Activated CD8-positive, alpha-beta memory T cell treated with anti-CD3 and anti-CD28 coated beads, Interleukin-2, amount 50 U/mL, for 24 hours (primary cell): ENCODE data around the gene LRMDA.

ENCODE experiments used
- DNase-seq: peaks from one replicate; pipeline ENCODE4 v3.0.0-alpha.2; 2020; ENCODE audit errors: extremely low read depth

LRMDA gene

DNA sequence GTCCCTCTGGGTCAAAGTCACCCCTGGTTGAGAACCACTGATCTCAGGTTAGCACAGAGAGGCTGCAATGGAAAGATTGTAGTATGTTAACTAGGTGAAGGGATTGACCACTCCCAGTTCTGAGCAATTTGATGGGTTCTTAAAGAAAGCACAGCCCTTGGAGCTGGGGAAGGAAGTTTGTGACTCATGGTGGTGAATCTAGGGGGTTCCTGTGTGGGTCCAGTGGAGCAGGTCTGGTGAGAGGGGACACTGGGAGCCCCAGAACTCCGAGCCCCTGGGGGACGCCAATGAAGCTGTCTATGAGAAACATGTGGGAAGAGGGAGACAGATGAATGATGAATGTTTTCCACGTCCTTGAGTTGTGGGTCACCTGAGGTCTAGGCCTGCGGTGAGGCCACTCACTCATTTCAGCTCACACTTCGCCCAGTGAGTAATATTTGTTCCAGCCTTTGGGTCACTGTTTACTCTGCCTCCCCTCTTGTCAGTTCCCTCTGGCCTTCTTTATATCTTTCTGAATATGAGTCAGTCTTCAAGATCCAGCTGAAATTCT, 341.9 kb downstream of the LRMDA start:
- DNase-seq: no peak

DNA sequence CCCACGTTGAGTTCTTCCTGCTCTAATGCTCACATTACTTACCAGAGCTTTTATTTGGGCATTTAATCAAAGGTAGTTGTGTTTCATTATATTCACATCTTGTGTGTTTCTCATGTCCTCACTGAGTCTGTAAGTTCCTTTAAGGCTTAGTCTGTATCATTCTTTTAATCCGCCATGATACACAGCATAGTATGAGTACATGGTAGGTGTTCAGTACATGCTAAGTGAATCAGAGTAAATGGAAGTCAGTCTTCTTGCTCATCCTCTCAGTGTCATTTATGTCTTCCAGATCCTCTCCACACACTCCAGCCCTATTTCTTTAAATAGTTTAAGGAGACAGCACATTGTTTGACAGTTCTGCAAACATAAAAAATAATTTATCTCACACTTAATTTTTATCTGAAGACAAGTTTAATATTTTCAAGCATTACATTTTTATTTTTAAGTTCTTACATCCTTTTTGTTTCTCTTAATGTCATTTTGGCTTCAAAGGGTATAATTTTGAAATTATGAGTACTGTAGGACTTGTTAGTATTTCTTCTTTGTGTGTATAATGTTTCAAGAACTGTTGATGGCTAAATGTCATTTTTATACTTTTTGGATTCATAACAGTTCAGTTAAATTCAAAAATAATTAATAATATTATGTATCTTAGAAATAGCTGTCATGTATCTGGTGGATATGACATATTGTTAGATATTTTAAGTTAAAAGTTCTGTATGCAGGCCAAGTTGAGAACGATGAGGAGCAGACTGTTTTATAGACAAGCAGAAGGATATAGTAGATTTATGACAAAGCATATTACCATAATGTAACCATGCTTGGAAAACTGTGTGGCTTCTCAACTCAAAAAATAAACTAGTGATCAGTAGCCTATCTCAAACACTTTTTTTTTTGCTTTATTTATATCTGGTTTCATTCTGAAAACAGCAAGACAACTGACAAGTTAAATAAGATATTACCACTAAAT, 342.7 kb downstream of the LRMDA start:
- no peak for DNase-seq

DNA sequence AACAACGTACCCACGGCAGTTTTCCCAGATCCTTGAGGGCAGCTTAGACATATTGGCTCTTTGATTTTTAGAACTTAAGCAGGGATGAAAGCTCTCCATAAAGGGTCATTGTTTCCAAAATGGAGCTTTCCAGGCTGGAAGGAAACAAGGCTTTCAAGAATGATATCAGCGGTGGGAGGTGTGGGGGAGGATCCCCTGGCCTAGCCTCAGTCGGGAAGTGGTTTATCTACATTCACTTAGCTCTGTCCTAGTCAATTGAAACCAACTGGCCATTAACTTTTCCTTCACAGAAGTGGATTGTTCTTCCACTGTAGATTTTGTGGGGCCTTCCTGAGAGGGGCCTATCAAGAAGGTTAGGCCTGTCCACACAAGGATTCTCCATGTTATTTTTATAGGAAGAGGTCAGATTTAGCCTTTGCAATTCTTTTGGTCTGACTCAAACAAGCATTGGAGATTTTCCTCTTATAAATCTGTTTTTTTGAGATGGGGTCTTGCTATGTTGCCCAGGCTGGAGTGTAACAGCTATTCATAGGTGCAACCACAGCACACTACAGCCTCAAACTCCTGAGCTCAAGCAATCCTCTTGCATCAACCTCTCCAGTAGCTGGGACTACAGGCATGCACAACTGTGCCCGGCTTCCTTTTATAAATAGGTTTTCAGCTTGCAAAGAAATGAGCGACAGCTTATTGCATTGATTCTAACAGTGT, 343.5 kb downstream of the LRMDA start:
- no peak for DNase-seq

DNA sequence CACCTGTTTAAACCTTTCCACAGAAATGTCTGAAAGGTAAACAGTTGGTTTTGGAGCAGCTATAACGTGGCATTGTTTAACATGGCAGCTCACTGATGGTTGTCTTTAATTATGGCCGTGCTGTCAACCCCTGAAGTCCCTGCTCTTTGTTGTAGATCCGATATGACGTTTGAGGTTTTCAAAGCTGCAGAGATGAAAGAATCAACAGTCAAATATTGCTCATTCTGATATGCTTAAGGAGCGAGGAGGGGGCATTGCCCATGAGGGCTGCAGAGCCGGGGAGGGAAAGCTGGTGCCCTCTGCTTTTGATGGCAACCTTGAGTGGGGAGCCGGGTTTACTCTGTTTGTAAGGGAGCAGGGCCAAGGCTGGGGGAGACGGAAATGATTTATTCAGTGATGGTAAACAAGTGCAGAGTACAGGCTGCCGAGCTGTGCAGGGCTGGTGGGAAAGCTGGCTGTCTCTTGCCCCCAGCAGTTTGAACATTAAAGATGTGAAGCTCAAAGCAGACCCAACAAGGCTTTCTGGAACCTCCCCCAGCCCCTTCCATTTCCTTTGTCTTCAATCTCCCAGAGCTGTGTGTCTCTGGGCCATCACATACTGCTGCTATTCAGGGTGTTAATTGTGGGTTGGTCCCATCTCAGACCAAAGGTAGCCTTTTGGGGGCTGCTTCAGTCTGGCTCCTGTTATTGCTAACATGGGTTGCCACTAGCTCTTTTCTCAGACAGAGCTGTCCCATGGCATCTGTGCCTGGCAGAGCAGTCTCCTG, 345.5 kb downstream of the LRMDA start:
- no peak for DNase-seq

DNA sequence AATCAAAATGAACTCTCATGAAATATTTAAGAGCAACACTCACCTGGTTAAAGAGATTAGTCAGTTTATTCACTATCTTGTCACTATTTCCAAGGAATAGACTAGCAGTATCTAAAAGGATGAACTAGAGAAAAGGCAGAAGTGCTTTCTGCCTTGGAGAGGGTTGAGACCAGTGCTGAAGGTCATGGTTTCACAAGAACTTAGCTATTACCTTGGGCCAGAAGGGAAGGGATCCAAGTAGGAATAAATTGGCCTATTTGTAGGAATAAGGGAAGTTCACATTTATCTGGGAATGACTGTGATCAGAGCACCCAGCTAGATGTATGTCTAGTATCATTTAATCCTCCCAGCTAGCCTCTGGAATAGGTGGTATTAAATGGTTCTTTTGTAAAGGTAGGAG, 347.2 kb downstream of the LRMDA start:
- DNase-seq: no peak

DNA sequence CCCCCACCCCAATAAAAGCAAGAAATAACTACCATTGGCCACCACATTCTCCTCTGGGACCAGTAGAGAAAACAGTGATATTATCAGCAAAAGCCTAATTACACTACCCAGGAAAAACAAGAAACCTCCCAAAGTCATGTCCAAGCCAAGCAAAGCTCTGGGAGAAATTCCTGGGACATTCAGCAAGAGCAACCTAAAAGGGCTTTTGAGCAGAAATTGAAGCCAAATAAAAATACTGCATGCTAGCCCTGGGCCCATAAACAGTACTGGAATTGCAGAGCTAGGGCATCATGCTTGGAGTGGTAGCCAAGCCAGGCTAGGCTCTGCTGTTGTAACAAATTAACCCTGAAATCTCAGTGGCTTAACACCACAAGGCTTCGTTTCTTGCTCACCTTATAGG, 347.9 kb downstream of the LRMDA start:
- no peak for DNase-seq

DNA sequence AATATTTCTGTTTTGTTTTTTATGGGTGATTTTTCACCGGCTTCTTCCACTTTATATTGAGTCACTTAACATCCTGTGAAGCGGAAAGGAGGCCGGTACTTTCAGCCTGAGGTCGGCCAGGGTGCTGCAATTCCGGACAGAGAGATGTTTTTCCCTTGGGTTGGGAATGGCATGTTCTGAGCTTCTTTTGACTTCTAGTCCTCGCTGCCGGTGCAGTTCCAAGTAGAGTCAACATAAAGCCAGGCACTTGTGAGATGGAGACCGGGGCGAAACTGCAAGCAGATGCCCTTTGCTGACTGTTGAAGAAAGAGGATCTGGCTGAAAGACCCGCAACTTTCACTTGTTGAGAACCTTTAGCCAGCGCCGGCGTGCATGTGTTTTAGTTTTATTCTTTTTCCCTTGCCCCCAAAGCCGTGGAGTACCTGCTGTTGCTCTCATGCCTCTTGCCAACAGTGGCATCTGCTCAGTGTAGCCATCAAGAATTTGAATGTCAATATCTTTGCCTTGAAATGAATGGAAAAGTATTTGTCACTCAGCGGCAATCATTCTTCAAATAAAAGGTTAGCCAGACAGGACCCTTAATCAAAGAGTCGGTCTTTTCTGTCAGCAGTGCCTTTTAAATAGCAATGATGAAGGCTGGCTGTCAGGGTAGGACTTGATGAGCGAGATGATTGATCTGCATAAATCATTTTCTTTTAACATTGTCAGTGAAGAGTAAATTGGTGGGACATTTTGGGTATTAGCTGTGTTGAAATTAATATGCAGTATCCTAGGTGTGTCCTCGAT, 351.2 kb downstream of the LRMDA start:
- no peak for DNase-seq

DNA sequence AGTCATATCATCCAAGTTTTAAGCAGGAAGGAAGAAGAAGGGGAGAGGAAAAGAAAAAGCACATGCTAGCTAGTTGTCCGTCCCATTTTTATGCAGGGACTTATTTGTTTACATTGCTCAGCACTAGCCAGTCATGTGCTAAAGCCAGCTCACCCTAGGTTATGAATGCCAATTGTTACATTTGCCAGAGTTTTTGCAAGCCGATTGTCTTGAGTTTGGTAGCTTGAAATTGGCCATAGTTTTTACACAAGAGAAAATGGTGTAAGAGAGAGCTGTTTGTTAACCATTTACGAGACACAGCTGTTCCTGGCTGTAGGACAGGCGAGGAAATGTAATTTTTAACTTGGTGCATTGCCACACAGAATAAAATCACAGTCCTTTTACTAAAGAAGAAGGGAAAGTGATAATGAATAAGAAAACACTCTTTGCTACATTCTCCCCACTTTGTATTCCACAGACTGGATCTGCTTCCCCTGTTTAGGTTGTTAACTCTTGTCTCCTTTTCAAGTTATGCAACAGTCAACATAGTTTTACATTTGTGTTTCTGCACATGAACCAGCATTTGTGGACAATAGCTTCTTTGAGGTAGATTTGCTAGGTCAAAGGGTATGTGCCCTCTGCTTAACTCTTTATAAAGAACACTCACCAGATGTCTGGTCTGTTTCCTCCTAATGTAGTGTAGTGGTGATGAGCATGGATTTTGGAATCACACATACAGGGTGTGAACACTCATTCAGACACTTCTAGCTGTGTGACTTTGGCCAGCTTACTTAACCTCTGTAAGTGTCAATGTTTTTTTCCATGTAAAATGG, 357.2 kb downstream of the LRMDA start:
- DNase-seq: no peak

DNA sequence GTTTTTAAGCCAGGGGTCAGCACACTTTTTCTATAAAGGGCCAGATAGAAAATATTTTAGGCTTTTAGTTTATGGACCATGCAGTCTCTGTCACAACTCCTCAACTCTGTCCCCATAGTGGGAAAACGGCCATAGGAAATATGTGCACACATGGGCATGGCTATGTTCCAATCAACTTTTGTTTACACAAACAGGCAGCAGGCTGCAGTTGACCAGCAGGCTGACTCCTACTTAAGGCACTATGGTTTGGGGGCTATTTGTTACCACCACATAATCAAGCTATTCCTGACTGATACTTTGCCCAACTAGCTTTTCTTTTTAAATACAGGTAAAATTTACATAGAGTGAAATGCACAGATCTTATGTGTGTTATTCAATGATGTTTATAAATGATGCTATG, 362.4 kb downstream of the LRMDA start:
- no peak for DNase-seq

DNA sequence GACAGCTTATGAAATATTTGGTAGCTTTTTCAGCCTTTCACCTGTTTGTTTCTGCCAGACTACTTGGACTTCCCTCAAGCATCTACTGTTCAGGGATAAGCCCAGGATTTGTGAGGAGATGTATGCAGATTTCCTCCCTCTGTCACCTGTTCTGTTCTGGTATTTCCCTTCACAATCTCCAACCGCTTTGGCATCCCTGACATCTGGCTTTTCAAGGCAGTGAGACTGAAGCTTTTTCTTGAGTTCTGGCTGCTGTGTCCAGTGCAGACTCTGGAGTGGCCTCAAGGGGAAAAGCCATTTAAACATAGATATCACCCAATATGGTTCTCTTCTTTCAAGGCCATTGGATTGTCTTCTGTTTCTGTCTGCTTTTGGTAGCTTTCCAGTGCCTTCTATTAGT, 369.7 kb downstream of the LRMDA start:
- DNase-seq: no peak

DNA sequence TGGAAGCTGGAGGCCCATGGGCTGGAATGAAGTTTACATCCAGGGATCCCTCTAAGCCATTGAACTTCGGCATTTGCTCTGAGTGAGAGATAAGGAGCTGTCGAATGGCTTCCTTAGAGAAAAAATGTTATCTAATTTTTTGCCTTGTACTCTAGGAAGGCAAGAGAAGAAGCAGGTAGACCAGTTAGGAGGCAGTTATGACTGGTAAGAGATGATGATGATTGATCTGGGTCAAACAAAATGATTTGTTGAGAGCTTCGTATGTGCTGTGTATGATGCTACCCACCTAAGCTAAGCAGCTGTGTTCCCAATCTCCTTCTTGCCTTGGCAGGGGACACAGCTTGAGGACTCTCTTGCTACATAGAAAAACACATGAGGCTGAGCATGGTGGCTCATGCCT, 370.2 kb downstream of the LRMDA start:
- DNase-seq: no peak

DNA sequence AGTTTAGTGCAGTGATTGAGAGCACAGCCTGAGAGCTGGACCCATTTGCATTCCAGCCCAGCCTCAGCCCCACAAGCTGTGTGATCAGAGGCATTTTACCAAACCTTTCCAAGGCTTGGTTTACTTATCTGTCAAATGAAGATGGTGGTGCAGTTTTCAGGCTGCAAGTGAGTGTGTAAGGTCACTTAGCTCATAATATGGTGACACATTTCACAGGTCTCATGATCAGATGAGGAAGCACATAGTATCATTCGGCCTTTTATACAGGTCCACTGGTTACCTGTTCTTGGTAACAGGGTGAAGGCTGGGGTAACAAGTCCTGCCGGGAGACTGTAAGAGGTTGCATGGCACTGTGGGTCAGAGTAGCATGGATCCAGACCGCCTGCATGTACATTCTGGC, 371.7 kb downstream of the LRMDA start:
- no peak for DNase-seq

DNA sequence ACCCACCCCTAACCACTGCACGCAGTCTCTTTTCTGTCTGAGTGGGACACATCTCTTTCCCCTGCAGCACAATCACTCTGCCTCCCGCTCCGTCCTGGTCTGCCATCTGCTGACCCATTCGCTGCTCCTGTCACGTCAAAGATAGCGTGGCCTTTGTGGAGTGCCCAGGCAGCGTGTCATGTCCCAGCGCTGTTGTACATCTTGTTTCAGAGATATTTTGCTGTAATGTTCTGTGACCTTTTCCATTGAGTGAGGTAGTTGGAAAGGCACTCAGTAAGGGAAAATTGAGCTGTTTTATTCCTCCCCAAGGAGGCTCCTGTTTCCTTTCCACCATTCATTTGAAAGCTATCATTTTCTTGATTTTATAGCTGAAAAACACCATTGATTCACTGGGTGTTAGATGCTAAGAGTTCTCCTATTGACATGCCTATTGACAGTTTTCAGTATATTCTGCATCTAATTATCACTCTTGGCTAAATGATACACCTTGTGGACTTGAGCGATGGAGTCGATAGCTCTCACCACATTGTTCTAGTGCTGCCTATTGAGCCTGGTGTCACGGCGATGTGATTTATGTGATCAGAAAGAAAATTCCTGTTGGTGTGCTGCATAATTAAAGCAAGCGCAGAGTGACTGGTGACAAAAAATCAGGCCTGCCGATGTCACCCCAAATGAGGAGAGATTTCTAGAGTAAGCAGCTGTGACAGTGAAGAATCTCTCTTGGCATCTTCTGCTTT, 372.6 kb downstream of the LRMDA start:
- DNase-seq: no peak

DNA sequence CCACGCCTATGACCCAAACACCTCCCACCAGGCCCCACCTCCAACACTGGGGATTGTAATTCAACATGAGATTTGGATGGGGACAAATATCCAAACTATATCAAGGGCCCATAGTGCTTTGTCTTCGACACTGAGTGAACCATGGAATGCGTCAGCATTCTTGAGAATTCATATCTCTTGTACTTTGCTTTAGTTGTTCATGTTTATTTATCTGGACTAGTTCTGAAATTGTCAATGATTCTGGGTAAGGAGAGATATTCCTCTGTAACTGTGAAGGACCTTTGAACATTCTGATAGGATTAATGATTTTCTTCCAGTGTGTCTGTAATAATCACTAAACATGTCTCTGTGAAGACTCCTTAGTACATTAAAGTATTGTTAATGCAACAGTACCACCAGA, 374.8 kb downstream of the LRMDA start:
- DNase-seq: no peak

DNA sequence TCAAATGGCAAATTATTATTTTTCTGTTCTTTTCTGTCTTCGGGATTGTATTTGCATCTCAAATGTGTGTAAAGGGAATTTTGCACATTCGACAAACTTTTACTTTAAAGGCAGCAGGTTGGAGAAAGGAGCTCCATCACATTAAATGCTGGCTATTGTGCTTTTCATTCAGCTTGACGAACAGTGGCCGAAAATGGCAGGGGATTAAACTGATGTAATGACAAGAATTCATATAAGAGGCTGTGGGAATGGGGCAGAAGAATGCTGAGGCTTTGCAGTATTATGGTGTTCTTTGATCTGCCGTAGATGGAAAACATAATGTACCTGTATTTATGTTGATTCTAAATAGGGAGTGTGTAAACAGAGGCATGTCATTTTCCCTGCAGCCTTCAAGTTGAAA, 376.0 kb downstream of the LRMDA start:
- DNase-seq: no peak

DNA sequence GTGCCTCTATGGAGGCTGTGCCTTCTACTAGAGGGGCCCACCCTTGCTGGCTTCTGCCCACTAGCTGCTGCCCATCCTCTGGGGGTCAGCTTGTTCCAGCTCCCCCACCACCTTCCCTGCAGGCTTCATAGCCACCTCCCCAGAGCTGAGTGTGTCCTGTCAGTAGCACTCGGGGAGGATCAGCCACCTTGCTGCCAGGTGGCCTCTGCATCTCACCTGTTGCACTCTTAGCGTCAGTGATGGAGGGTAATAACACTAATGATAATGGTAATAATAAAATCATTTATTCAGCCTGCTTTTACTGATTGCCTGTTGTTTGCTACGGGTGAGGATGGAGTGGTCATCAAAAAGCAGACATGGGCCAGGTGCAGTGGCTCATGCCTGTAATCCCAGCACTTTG, 377.6 kb downstream of the LRMDA start:
- DNase-seq: no peak

DNA sequence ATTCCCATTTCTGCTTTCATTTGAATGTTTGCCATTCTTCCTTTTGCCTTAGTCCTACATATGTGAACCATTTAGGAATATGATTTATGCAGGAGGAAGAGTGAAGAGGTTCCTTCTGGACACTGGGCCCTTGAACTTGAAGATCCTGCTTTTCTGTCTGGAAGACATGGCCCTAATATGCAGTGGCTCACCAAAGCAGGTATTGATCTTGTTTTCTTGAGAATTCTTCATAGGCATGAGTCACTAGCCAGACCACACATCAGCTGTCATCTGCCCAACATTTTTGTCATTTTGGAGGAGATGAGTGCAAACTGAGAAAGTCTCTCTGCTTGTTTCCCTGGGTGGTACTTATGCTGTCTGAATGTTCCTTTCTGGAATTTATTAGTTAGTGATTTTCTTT, 382.6 kb downstream of the LRMDA start:
- no peak for DNase-seq

DNA sequence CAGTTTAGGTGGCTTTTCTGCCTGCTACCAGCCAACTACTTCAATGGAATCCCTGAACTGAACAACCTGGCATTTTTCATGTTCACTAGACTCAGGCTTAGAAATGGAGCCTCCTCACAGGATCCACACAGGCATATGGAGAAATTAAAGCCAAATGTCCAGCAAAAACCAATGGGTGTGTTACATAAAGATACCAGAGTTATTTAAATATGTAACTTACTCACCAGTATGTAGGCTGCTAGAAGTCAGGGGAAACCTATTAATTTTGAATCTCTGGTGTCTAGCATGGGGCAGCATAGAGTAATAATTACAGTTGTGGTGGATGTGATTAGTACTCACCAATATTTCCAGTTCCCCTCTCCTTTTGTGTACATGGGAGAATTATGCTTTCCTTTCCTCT, 383.6 kb downstream of the LRMDA start:
- no peak for DNase-seq

DNA sequence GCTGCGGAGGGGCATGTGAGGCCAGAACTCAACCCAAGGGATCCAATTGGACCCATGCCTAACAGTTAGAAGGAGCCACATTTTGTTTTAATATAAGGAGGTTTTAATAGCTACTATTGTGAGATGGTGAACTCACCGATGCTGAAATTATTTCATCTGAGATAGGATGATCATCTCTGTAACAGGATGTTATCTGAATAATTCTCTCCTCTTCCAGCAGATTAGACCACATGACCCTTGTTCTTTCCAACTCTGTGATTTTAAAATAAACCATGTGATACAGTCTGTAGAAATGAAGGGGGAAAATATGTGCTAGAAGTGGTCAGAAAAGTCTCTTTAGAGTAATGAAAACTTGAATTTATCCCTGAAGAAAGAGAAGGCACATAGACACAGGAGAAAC, 385.8 kb downstream of the LRMDA start:
- DNase-seq: no peak

DNA sequence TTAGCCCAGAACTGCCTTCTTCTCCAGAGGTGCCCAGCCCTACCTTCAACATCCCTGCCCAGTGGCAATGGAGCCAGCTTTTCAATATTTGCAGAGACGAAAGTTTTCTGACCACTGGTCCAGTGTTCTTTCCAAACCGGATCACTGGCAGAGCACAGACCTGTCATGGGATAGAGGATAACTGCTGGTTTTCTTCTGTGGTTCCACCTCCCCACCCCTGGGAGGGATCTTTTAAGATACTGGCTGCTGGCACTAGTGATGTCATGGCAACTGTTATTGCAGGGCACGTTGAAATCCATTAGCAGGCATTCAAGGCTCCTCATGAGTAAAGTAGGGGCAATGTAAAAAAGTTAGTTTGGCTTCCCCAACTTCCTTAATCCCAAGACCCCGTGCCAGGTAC, 387.1 kb downstream of the LRMDA start:
- no peak for DNase-seq
